Liver (tissue), 2 donors: ENCODE data around the gene SERPINB7.

Source experiments
- JUND ChIP-seq, 2 donors: IDR thresholded peaks; 2 replicates each; pipeline ENCODE4 v1.6.1; 2016; ENCODE audit warnings: antibody characterized with exemption in 2 of 2
- RAD21 ChIP-seq, 2 donors: IDR thresholded peaks; 2 replicates each; pipeline ENCODE4 v1.6.1; 2016; ENCODE audit warnings: antibody characterized with exemption in 2 of 2, mild to moderate bottlenecking in 2 of 2
- TAF1 ChIP-seq: conservative IDR thresholded peaks from 2 replicates; pipeline ENCODE4 v1.6.1; 2016; ENCODE audit warnings: antibody characterized with exemption, mild to moderate bottlenecking
- YY1 ChIP-seq: IDR thresholded peaks from 2 replicates; pipeline ENCODE4 v1.6.1; 2016; ENCODE audit warnings: antibody characterized with exemption, mild to moderate bottlenecking
- TF ChIP-seq, protein P1 (sequence below): IDR thresholded peaks from 2 replicates; pipeline ENCODE4 v1.6.1; 2016; ENCODE audit warnings: antibody characterized with exemption
- donor health status: healthy.

DNA sequence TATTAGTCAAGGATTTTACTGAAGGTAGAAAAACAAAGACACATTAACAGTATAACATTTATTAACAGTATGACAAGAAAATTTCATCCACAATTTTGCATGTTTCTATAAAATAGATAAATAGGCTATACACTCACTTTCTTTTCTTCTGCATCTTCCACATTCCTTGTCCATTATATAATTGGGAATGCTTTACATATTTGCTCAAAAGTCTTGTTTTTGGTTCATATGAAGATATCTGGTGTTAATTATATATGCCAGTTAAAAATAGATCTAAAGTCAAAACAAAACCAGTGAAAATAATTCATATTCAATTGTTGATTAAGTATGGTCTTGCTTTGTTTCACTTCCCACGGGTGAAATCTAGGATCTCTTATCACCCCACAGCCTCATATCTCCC lies 53.4 kb downstream of the SERPINB7 start:
- TF ChIP-seq, protein P1, sequence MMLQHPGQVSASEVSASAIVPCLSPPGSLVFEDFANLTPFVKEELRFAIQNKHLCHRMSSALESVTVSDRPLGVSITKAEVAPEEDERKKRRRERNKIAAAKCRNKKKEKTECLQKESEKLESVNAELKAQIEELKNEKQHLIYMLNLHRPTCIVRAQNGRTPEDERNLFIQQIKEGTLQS: no peak
- TF ChIP-seq RAD21 (IDR thresholded peaks at IDR 0.05): no peak
- TF ChIP-seq JUND (IDR thresholded peaks at IDR 0.05): no peak
- TF ChIP-seq YY1: no peak
- TF ChIP-seq TAF1: no peak
